Measurements from ENCODE around the gene PPM1J.

PPM1J gene

GRCh38 chr1:112704934-112705627 is 10.1 kb downstream of the PPM1J start:
- DNase-seq (ENCODE audit: low read depth in 2 of 2), result no peak

GRCh38 chr1:112704391-112704933 is 10.7 kb downstream of the PPM1J start:
- no peak for DNase-seq (ENCODE audit: low read depth in 2 of 2)

- DNase-seq (ENCODE audit: low read depth in 2 of 2), result no peak
These were observed 11.4 kb downstream of the PPM1J start for GRCh38 chr1:112703706-112704105.

- no peak for DNase-seq (ENCODE audit: low read depth in 2 of 2)
These were observed 12.5 kb downstream of the PPM1J start for GRCh38 chr1:112702420-112703261.

GRCh38 chr1:112702067-112702395 is 13.1 kb downstream of the PPM1J start:
- DNase-seq (ENCODE audit: low read depth in 2 of 2), result no peak

GRCh38 chr1:112701227-112702066 is 13.7 kb downstream of the PPM1J start:
- DNase-seq (ENCODE audit: low read depth in 2 of 2), result no peak

- peak in 1 of 2 experiments; percentile 57 for DNase-seq (ENCODE audit: low read depth in 2 of 2)
These were observed 14.6 kb downstream of the PPM1J start for GRCh38 chr1:112700290-112701226.

- DNase-seq (ENCODE audit: low read depth in 2 of 2), result no peak
These were observed 15.5 kb downstream of the PPM1J start for GRCh38 chr1:112699425-112700144.

- no peak for DNase-seq (ENCODE audit: low read depth in 2 of 2)
These were observed 16.5 kb downstream of the PPM1J start for GRCh38 chr1:112698366-112699310.

- no peak for DNase-seq (ENCODE audit: low read depth in 2 of 2)
These were observed 17.3 kb downstream of the PPM1J start for GRCh38 chr1:112697781-112698201.

GRCh38 chr1:112696578-112697314 is 18.4 kb downstream of the PPM1J start:
- DNase-seq (ENCODE audit: low read depth in 2 of 2), result no peak

- DNase-seq (ENCODE audit: low read depth in 2 of 2), result no peak
These were observed 19.9 kb downstream of the PPM1J start for GRCh38 chr1:112695276-112695675.

- DNase-seq (ENCODE audit: low read depth in 2 of 2), result no peak
These were observed 20.7 kb downstream of the PPM1J start for GRCh38 chr1:112694363-112694929.

- DNase-seq (ENCODE audit: low read depth in 2 of 2), result no peak
These were observed 21.3 kb downstream of the PPM1J start for GRCh38 chr1:112693821-112694220.

GRCh38 chr1:112692681-112693080 is 22.5 kb downstream of the PPM1J start:
- DNase-seq (ENCODE audit: low read depth in 2 of 2), result no peak

GRCh38 chr1:112689842-112690237 is 25.3 kb downstream of the PPM1J start:
- DNase-seq (ENCODE audit: low read depth in 2 of 2), result no peak

GRCh38 chr1:112689196-112689841 is 25.8 kb downstream of the PPM1J start:
- no peak for DNase-seq (ENCODE audit: low read depth in 2 of 2)

All from stimulated activated CD4-positive, alpha-beta T cell treated with anti-CD3 and anti-CD28 coated beads, Interleukin-12 subunit alpha, Interleukin-12 subunit beta, amount 100 ng/mL, for 24 hours (primary cell).